Esophagus squamous epithelium (tissue), 4 donors: Measurements from ENCODE around the gene PPFIA4.

ENCODE experiments used
- CTCF ChIP-seq, 6 experiments: fragments of 450-650 bp in 4 of 6; fragments of 200-600 bp in 2 of 6; sonication (generic) in 2 of 6; IDR thresholded peaks; one replicate each; pipeline ENCODE4 v1.5.1; 2016 to 2019; ENCODE audit warnings: antibody characterized with exemption in 6 of 6, mild to moderate bottlenecking in 4 of 6, moderate library complexity in 4 of 6
- POLR2A ChIP-seq, 4 donors: fragments of 450-650 bp; IDR thresholded peaks; one replicate each; pipeline ENCODE4 v1.6.1; 2017; ENCODE audit warnings: antibody characterized with exemption in 4 of 4, mild to moderate bottlenecking in 4 of 4, moderate library complexity in 3 of 4

- no peak for TF ChIP-seq CTCF (IDR thresholded peaks at IDR 0.05)
- no peak for TF ChIP-seq POLR2A (IDR thresholded peaks at IDR 0.05)
Observed at GRCh38 chr1:203037509-203038190, 11.4 kb downstream of the PPFIA4 start.
